SU-DHL-6 (cell line): ENCODE results near the gene KRTAP5-11.

Experiments
- H2AFZ ChIP-seq: fragments of 200-600 bp; sonication (generic); 2 replicates; pipeline ENCODE4 v1.6.1; 2014; ENCODE audit warnings: low read depth, mild to moderate bottlenecking, moderate library complexity, mixed read lengths, antibody characterized with exemption, low read length; ENCODE audit not compliant: severe bottlenecking
- H3F3A ChIP-seq: fragments of 200-600 bp; shearing (Covaris generic); 2 replicates; pipeline ENCODE4 v1.6.0; 2016; ENCODE audit warnings: antibody characterized with exemption, mild to moderate bottlenecking; ENCODE audit not compliant: insufficient read depth
- H3K27ac ChIP-seq: fragments of 200-600 bp; sonication (generic); 2 replicates; pipeline ENCODE4 v1.5.1; 2016; ENCODE audit warnings: low read depth, mild to moderate bottlenecking, low read length, moderate library complexity, mixed read lengths
- H3K27me3 ChIP-seq: fragments of 200-600 bp; sonication (generic), shearing (Covaris generic); 2 replicates; pipeline ENCODE4 v1.6.0; 2014; ENCODE audit warnings: mild to moderate bottlenecking, low read length
- H3K36me3 ChIP-seq: fragments of 200-600 bp; sonication (generic); 2 replicates; pipeline ENCODE4 v1.6.1; 2014; ENCODE audit warnings: mild to moderate bottlenecking, low read length, mixed read lengths
- H3K4me2 ChIP-seq: fragments of 300-600, 200-600 bp; shearing (Covaris generic), sonication (generic); 2 replicates; pipeline ENCODE4 v1.6.0; 2014; ENCODE audit warnings: low read length, low read depth, mild to moderate bottlenecking; ENCODE audit not compliant: poor library complexity, severe bottlenecking
- H3K4me3 ChIP-seq: fragments of 200-600 bp; sonication (generic); 2 replicates; pipeline ENCODE4 v1.5.1; 2014; ENCODE audit warnings: antibody characterized with exemption, low read length, mild to moderate bottlenecking, mixed read lengths; ENCODE audit not compliant: insufficient read depth, poor library complexity, severe bottlenecking
- H3K79me2 ChIP-seq: fragments of 200-600 bp; sonication (generic); 2 replicates; pipeline ENCODE4 v1.6.1; 2014; ENCODE audit warnings: mild to moderate bottlenecking, low read length, moderate library complexity; ENCODE audit not compliant: insufficient read depth
- H3K9ac ChIP-seq: fragments of 200-600 bp; sonication (generic); 2 replicates; pipeline ENCODE4 v1.7.0; 2014; ENCODE audit warnings: mild to moderate bottlenecking, low read length
- H3K9me2 ChIP-seq: fragments of 200-600 bp; sonication (generic); replicated peaks from 2 replicates; pipeline ENCODE4 v1.6.1; 2014; ENCODE audit warnings: low read length; ENCODE audit not compliant: insufficient read depth
- H3K9me3 ChIP-seq: fragments of 200-600 bp; sonication (generic); 2 replicates; pipeline ENCODE4 v1.6.1; 2014; ENCODE audit warnings: low read length, mixed read lengths; ENCODE audit not compliant: insufficient read depth
- H4K20me1 ChIP-seq: fragments of 200-600 bp; sonication (generic); 2 replicates; pipeline ENCODE4 v1.6.1; 2014; ENCODE audit warnings: low read depth, mild to moderate bottlenecking, antibody characterized with exemption, low read length, moderate library complexity, mixed read lengths
- CTCF ChIP-seq: fragments of 200-600 bp; sonication (generic); IDR thresholded peaks from one replicate; pipeline ENCODE4 v1.5.1; 2017; ENCODE audit warnings: antibody characterized with exemption, mild to moderate bottlenecking, low read length, moderate library complexity; ENCODE audit not compliant: insufficient read depth, poor library complexity, severe bottlenecking
- EZH2phosphoT487 ChIP-seq: fragments of 200-600 bp; sonication (generic), shearing (Covaris generic); conservative IDR thresholded peaks from 2 replicates; pipeline ENCODE4 v1.6.1; 2018; ENCODE audit warnings: mild to moderate bottlenecking, antibody characterized with exemption, low read length, moderate library complexity, mixed read lengths

KRTAP5-11 gene

GRCh38 chr11:71548716-71549151 is 33.9 kb downstream of the KRTAP5-11 start:
- Histone ChIP-seq H3K27me3 (no peaks in the 10 kb centered on the region), H3K9me3 (no peaks in the 10 kb centered on the region), H4K20me1 (no peaks in the 10 kb centered on the region), H2AFZ (no peak overlapping the region), H3K9me2 (no peaks in the 10 kb centered on the region), H3K36me3 (no peaks in the 10 kb centered on the region), H3K27ac (no peak overlapping the region), H3K4me3 (no peak overlapping the region), H3K9ac (no peak overlapping the region), H3F3A (no peaks in the 10 kb centered on the region), H3K4me2 (no peak overlapping the region), H3K79me2 (no peaks in the 10 kb centered on the region)
- TF ChIP-seq CTCF: no peak
- no peak for TF ChIP-seq EZH2phosphoT487

- no peak within 1 kb of the TSS for H3K27ac ChIP-seq
- H3K27me3 ChIP-seq: no peaks in the 10 kb centered on the region
- no peaks in the 10 kb centered on the region for H3F3A ChIP-seq
- H3K9me3 ChIP-seq: no peaks in the 10 kb centered on the region
- no peak within 1 kb of the TSS for H2AFZ ChIP-seq
- H3K9ac ChIP-seq: no peak within 1 kb of the TSS
- H3K4me3 ChIP-seq: no peak within 1 kb of the TSS
- no peaks in the 10 kb centered on the region for H4K20me1 ChIP-seq
- no peaks in the 10 kb centered on the region for H3K79me2 ChIP-seq
- no peaks in the 10 kb centered on the region for H3K9me2 ChIP-seq
- H3K36me3 ChIP-seq: no peaks in the 10 kb centered on the region
- no peak within 1 kb of the TSS for H3K4me2 ChIP-seq
- TF ChIP-seq EZH2phosphoT487 (no peak), CTCF (no peak)
Observed at GRCh38 chr11:71548120-71548519, 34.6 kb downstream of the KRTAP5-11 start, which contains the start of gene KRTAP5-9. TSS of gene KRTAP5-9 (plus strand) at chr11:71548420. CDS start at chr11:71548658, 238 bp downstream.

- Histone ChIP-seq H3K27me3 (no peaks in the 10 kb centered on the region), H3K27ac (no peak overlapping the region), H3K9me2 (no peaks in the 10 kb centered on the region), H3K79me2 (no peaks in the 10 kb centered on the region), H3K9me3 (no peaks in the 10 kb centered on the region), H3K9ac (no peak overlapping the region), H3K36me3 (no peaks in the 10 kb centered on the region), H2AFZ (no peak overlapping the region), H4K20me1 (no peaks in the 10 kb centered on the region), H3F3A (no peaks in the 10 kb centered on the region), H3K4me3 (no peak overlapping the region), H3K4me2 (no peak overlapping the region)
- no peak for TF ChIP-seq EZH2phosphoT487
- no peak for TF ChIP-seq CTCF
Observed at GRCh38 chr11:71545405-71545966, 37.2 kb downstream of the KRTAP5-11 start.
